SJCRH30 (cell line): ENCODE data around the gene DCK. TPM values are rescaled to one million over a fixed set of nuclear protein-coding genes. Genes with fewer than 3 reads are reported as not detected.

Source experiments
- DNase-seq, 2 experiments: peaks; one replicate each; pipeline ENCODE4 v3.0.0-alpha.2; 2015 to 2020
- H3K27ac ChIP-seq: fragments of 250-450 bp; sonication (Bioruptor Pico); 2 replicates; pipeline ENCODE4 v1.5.1; 2020; ENCODE audit warnings: mild to moderate bottlenecking, moderate library complexity
- H3K27me3 ChIP-seq: fragments of 250-450 bp; sonication (Bioruptor Pico); 2 replicates; pipeline ENCODE4 v1.5.1; 2020; ENCODE audit warnings: mild to moderate bottlenecking, moderate library complexity
- H3K36me3 ChIP-seq: fragments of 250-450 bp; sonication (Bioruptor Pico); 2 replicates; pipeline ENCODE4 v1.5.1; 2020; ENCODE audit warnings: mild to moderate bottlenecking, moderate library complexity
- H3K4me1 ChIP-seq: fragments of 250-450 bp; sonication (Bioruptor Pico); 2 replicates; pipeline ENCODE4 v1.5.1; 2020; ENCODE audit warnings: mild to moderate bottlenecking, moderate library complexity
- H3K4me3 ChIP-seq: fragments of 250-450 bp; sonication (Bioruptor Pico); 2 replicates; pipeline ENCODE4 v1.5.1; 2020; ENCODE audit warnings: mild to moderate bottlenecking, moderate library complexity
- H3K9me3 ChIP-seq: fragments of 250-450 bp; sonication (Bioruptor Pico); replicated peaks from 2 replicates; pipeline ENCODE4 v1.5.1; 2020; ENCODE audit warnings: mild to moderate bottlenecking, moderate library complexity
- total RNA-seq: library from RNA; depleted of rRNA; stranded (reverse); fragments of >200 nt; shearing (Covaris generic); gene quantifications from 2 replicates; pipeline ENCODE4 v1.2.3, GENCODE V29; 2014; rRNA removed

The DCK gene
- 50.5 and 61.0 TPM in 2 replicates for total RNA-seq

DNA sequence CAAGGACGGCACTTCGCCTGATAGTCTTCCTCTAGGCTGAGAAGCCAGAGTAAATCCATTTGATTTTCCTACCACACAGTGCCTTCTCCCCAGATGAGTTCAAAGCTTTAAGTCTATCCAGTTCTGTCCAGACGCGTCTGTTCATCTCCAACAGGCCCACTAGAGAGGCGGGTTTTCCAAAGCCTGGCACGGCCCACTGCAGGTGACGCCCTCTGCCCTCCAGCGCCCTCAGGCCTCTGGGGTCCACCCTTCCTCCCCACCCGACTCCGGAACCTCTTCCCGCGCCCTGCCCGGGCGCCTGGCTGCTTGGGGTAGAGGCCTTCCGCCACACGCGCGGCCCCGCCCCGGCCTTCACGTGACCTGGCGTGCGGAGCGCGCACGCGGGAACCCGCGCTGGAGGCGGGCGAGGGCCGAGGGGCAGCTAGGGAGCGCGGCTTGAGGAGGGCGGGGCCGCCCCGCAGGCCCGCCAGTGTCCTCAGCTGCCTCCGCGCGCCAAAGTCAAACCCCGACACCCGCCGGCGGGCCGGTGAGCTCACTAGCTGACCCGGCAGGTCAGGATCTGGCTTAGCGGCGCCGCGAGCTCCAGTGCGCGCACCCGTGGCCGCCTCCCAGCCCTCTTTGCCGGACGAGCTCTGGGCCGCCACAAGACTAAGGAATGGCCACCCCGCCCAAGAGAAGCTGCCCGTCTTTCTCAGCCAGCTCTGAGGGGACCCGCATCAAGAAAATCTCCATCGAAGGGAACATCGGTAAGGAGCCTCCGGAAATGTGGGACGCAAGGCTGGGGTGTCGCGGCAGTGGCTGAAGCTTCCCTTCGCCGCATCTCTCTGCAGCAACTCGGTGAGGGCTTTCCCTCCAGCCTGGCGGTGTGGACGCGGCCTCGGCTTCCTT is at the start of gene DCK:
Gene DCK (plus strand): TSS at position 469 of the 888 bp plus-strand sequence. CDS start 187 bp downstream, at position 656.
- peaks cover 13% of the 10 kb centered on the region for H3K36me3 ChIP-seq
- no peaks in the 10 kb centered on the region for H3K27me3 ChIP-seq
- H3K9me3 ChIP-seq: 0 out of 2 replicates have a peak, but pooled peaks cover 6% of the 10 kb centered on the region
- peak; percentile 94 to 95 for DNase-seq
- peak within 1 kb of the TSS; percentile 88 for H3K27ac ChIP-seq
- peak within 1 kb of the TSS; percentile 79 for H3K4me3 ChIP-seq
- no peaks in the 10 kb centered on the region; the same call in 1 of the 2 replicates for H3K4me1 ChIP-seq

DNA sequence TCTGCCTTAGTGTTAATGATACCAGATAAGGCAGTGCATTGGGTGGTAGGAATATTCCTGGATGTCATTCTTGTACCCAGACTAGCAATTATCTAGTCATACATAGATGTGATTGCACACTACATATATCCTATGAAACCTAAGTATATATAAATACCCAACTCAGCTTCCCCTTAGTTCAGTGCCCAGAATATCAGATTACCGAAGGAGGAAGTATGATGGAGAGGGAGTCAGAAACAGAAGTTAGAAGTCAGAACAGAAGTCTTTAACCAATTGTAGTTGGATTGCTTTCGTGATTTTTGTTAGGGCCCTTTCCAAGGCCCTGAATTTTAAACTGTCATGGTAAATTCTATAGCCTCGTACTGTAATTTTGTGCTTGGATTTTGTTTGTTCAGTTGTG is 48.4 kb upstream of the DCK start:
- Histone ChIP-seq H3K4me3 (no peak overlapping the region), H3K9me3 (no peaks in the 10 kb centered on the region), H3K27ac (no peak overlapping the region), H3K27me3 (no peaks in the 10 kb centered on the region), H3K36me3 (peaks cover 3% of the 10 kb centered on the region), H3K4me1 (no peaks in the 10 kb centered on the region)
- DNase-seq: peak in 1 of 2 experiments; percentile 6

DNA sequence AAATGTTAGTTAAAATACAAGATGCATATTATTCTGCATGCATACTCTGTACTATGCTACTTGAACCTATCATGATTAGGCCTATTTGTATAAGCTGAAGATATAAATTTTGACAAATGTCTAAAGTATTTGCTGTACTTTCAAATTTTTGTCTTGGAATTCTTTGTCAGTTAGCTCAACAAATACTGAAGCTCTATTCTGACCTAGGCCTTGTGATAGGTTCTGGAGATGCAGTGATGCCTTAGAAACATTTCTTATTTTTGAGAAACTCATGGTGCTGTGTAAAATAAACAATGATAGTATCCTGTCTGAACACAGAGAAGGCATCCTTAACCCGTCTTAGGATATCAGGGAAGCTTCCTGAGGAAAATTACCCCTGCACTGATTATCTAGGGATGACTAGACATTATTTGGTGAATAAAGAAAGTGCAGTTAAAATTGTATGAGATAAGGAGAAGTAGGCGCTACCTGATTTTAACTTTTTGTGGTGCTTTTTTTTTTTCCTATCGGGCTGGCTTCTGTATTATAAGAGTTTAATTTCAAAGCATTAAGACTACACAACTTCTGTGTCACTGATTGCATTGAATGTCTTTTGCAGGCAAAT is 47.9 kb upstream of the DCK start:
- no peaks in the 10 kb centered on the region for H3K4me1 ChIP-seq
- no peak overlapping the region for H3K27ac ChIP-seq
- no peak for DNase-seq

DNA sequence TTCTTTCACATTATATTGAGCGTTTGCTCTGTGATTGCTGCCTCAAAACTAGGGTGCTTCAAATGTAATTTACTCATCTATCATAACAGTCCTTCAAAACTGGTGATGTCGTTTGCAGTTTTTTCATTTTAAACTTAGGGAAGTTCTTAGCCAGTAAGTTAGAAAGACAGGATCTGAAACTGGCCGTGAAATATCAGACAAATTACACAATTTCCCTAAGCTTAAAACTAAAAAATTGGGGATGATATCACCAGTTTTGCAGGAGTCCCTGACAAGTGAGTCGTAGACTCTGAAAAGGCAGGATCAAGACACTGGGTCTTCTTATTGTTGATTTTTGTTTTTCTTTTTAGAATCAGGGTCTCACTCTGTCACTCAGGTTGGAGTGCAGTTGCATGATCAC is 46.5 kb upstream of the DCK start:
- H3K27me3 ChIP-seq: no peaks in the 10 kb centered on the region
- H3K4me1 ChIP-seq: no peaks in the 10 kb centered on the region
- no peaks in the 10 kb centered on the region for H3K9me3 ChIP-seq
- no peak overlapping the region for H3K27ac ChIP-seq
- DNase-seq: no peak
- H3K4me3 ChIP-seq: no peak overlapping the region
- H3K36me3 ChIP-seq: peaks cover 3% of the 10 kb centered on the region

More for the DNA sequence above, 47.9 kb upstream of the DCK start:
- H3K4me3 ChIP-seq: no peak overlapping the region
- no peaks in the 10 kb centered on the region for H3K27me3 ChIP-seq
- peaks cover 3% of the 10 kb centered on the region for H3K36me3 ChIP-seq
- H3K9me3 ChIP-seq: no peaks in the 10 kb centered on the region

DNA sequence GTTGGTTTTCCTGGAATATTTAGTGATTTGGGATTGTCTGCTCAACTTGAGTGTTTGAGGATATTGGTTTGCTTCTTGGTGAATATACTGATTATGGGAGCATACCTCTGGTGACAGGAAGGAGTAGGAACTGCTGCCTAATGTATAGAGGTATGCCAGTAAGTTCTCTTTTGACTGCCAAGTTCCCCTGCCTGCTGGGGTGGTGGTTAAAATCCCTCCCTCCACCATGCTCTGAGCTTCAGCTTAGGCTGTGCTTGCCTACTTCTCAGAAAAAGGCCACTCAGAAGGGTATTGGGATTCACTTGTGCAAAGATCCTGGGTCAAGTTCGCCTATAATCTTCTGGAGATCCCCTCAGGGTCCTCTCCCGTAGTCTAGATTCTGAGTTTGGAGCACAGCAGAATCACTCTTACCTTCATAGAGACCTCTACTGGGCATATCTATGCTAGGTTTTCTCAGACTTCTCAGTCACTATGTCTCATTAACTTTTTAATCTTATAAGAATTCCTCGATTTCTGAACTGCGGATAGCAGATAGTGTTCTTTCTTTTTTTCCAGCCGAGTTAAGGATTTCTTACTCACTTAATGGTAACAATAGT is 44.7 kb upstream of the DCK start:
- no peaks in the 10 kb centered on the region for H3K27me3 ChIP-seq
- H3K36me3 ChIP-seq: no peaks in the 10 kb centered on the region; the same call in 1 of the 2 replicates
- no peaks in the 10 kb centered on the region for H3K4me1 ChIP-seq
- no peak for DNase-seq
- no peaks in the 10 kb centered on the region for H3K9me3 ChIP-seq
- no peak overlapping the region for H3K27ac ChIP-seq
- H3K4me3 ChIP-seq: no peak overlapping the region

DNA sequence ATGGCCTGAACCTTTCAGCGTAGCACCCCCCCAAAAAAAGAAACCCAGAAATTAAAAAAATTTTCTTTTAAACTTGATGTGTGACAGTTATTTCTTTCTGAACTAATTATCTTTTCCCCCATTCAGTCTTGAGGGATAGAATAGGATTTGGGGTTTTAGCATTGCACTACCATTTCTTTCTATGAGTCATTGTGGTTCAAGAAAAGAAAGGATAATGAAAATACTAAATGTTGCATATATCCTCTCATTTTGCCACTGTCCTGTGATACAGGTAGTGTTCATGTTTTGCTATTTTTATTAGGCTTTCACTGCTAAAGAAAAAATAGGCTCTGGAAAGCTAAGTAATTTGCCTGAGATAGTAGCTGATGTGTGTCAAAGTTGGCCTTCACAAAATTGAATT is 39.4 kb upstream of the DCK start:
- no peaks in the 10 kb centered on the region for H3K9me3 ChIP-seq
- no peak for DNase-seq
- H3K4me1 ChIP-seq: no peaks in the 10 kb centered on the region
- no peaks in the 10 kb centered on the region for H3K36me3 ChIP-seq
- no peaks in the 10 kb centered on the region for H3K27me3 ChIP-seq
- no peak overlapping the region for H3K4me3 ChIP-seq
- H3K27ac ChIP-seq: no peak overlapping the region

DNA sequence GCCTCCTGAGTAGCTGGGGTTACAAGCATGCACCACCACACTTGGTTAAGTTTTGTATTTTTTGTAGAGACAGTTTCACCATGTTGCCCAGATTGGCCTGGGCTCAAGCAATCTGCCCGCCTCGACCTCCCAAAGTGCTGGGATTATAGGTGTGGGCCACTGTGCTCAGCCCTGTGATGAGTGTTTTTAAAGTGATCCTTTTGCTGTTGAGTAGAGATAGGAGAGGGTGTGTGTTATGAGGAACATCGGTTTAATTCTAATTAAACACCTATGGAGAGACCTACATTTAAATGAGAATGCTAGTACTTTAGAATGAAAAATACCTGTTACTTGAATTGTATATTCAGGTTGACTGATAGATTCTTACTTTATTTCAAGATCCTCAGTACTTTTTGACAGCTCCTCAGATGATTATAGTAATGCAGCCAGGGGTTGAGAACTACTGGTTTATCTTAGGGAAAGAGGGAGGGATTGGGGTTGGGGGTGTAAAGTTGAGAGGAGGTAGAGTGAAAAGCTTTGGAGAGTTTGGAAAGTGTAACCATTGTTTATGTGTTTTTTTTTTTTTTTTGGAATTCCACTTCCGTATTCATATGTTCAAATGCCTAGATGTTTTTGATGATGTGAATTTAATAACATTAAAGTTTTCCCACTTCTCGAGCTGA is 36.8 kb upstream of the DCK start:
- Histone ChIP-seq H3K27me3 (no peaks in the 10 kb centered on the region), H3K4me1 (no peaks in the 10 kb centered on the region), H3K9me3 (no peaks in the 10 kb centered on the region), H3K4me3 (no peak overlapping the region), H3K36me3 (peaks cover 15% of the 10 kb centered on the region; the same call in 1 of the 2 replicates), H3K27ac (no peak overlapping the region)
- DNase-seq: no peak

DNA sequence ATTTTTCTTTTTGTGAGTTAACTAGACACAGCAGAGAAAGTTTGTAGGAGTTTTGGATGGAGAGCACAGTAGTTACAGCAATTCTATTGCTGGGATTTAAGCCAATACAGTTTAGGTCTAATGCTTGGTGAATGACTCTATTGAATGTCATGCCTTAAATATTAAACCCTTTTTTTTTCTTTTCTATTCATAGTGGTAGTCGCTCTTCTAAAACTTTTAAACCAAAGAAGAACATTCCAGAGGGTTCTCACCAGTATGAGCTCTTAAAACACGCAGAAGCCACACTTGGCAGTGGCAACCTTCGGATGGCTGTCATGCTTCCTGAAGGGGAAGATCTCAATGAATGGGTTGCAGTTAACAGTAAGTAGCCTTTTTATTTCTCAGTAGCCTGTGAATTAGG is 34.8 kb upstream of the DCK start:
- Histone ChIP-seq H3K27me3 (no peaks in the 10 kb centered on the region), H3K4me3 (no peak overlapping the region), H3K27ac (no peak overlapping the region), H3K36me3 (peaks cover 19% of the 10 kb centered on the region; the same call in 1 of the 2 replicates), H3K4me1 (no peaks in the 10 kb centered on the region), H3K9me3 (no peaks in the 10 kb centered on the region)
- DNase-seq: no peak

DNA sequence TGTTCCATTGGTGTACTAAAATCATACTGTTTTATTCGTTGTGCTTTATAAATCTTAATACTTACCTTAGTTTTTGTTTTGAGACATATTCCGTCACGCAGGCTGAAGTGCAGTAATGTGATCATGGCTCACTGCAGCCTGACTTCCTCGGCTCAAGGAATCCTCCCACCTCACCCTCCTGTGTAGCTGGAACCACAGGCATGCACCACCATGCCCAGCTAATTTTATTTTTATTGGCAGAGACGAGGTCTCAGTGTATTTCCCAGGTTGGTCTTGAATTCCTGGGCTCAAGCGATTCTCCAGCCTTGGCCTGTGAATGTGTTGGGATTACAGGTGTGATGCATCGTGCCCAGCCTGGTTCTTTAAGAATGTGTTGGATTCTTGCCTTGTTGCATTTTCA is 24.4 kb upstream of the DCK start:
- no peak for DNase-seq

DNA sequence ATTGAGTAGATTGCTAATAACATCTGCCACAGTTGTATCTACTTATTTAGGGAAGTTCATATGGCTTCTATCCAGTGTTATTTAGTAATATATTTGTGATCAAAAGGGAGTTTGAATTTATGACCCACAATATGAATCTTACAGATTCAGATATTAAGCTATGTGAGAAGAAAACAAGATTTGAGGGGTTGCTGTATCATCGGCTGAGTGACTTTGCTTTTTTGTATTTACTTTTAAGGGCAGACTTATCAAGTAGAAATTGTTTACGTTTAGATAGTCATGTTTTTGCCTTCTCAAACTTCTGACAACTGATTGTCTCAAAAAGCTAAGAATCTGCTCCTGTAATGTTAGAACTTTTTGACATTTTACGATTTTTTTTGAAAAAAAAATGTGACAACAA is 17.2 kb upstream of the DCK start:
- H3K27ac ChIP-seq: no peak overlapping the region
- no peaks in the 10 kb centered on the region for H3K9me3 ChIP-seq
- H3K4me1 ChIP-seq: no peaks in the 10 kb centered on the region
- H3K36me3 ChIP-seq: peaks cover 8% of the 10 kb centered on the region
- DNase-seq: no peak
- H3K27me3 ChIP-seq: no peaks in the 10 kb centered on the region
- H3K4me3 ChIP-seq: no peak overlapping the region

More for the DNA sequence above, 24.4 kb upstream of the DCK start:
- H3K27ac ChIP-seq: no peak overlapping the region
- no peaks in the 10 kb centered on the region for H3K4me1 ChIP-seq
- H3K9me3 ChIP-seq: no peaks in the 10 kb centered on the region
- H3K4me3 ChIP-seq: no peak overlapping the region
- no peaks in the 10 kb centered on the region for H3K27me3 ChIP-seq
- peaks cover 19% of the 10 kb centered on the region for H3K36me3 ChIP-seq

DNA sequence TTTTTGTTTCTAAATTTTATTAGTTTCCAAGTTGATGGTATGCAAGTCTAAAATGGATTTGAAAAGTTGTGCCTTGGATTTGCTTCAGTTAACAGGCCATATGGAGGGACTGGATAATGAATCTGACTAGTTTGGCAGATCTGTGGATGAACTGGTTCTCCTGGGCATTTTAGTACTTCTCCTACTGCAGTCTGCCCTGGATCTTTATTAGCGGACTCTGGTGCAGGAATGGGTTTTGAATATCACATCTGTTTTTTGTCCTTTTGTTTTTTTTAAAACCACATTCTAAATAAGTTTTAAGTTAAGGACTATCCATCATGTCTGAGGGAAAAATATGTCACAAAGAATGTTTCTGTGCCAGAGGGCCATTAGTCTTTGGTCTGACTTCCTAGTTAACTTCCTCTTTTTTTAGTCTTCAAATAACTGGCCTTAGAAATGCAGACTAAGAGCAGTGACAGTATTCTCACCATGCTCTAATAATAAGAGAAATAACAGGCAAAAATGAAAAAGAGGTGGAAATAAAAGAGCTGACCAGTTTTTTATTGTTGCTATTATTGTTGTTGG is 13.9 kb upstream of the DCK start:
- DNase-seq: no peak
- no peaks in the 10 kb centered on the region for H3K27me3 ChIP-seq
- no peaks in the 10 kb centered on the region for H3K9me3 ChIP-seq
- no peak overlapping the region for H3K4me3 ChIP-seq
- H3K36me3 ChIP-seq: peaks cover 3% of the 10 kb centered on the region
- H3K27ac ChIP-seq: no peak overlapping the region
- no peaks in the 10 kb centered on the region for H3K4me1 ChIP-seq

DNA sequence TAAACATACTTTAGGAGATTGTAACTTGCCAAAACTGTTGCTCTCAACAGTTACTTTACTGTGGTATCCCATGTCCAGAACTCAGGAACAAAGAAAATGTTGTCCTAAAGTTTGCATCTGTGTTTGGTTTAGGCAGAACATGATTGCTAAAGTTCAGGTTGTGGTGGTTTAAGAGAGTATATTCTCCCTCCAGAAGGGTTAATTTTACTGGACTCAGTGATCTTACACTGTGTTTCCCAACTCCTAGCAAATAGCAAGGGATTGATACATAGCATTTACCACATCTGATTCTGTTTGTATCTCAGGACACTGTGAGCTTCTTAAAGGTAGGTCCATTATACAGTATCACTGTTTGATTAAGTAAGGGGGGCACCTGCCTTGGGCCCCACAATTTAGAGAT is 13.3 kb upstream of the DCK start:
- Histone ChIP-seq H3K4me1 (no peaks in the 10 kb centered on the region), H3K27ac (no peak overlapping the region), H3K27me3 (no peaks in the 10 kb centered on the region), H3K4me3 (no peak overlapping the region), H3K9me3 (no peaks in the 10 kb centered on the region), H3K36me3 (peaks cover 2% of the 10 kb centered on the region)
- no peak for DNase-seq

DNA sequence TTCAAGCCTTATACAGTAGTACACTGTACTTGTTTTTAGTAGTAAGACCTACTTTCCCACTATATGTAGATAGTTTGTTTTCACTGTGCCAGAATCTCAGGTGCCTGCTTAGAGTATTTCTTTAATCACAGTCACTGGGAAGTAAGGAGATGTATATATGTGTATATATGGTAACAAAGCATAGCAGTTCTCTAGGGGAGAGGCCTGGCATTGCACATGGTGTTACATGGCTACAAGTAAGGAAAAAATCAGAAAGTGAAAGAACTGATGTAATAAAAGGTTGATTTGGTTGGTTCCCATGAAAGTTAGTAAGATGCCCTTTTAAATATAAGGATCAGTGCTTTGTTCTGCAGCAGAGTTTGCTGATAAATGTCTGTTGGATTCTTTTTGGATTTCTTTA is 9.3 kb upstream of the DCK start:
- no peak for DNase-seq
- Histone ChIP-seq H3K27me3 (no peaks in the 10 kb centered on the region), H3K36me3 (peaks cover 2% of the 10 kb centered on the region), H3K4me3 (no peak overlapping the region), H3K9me3 (no peaks in the 10 kb centered on the region), H3K27ac (no peak overlapping the region), H3K4me1 (no peaks in the 10 kb centered on the region)

DNA sequence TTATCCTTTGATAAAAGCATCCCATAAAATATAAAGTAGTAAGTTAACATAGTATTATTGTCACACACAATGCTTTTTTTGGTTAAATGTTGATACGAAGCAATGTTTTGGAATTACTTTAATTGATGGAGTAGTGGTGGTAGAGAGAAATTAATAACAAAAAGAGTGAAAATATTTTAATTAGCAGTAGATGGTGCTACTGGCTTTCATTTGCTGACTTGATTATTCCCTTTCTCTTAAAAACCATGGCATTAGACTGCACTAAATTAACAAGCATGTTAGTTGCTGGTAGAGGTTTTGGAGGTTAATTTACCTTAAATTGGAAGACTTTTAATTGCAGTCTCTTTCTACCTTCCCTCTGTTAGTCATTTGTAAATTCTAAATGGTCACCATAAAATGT is 8.9 kb upstream of the DCK start:
- H3K36me3 ChIP-seq: peaks cover 2% of the 10 kb centered on the region
- no peak for DNase-seq
- no peak overlapping the region for H3K4me3 ChIP-seq
- H3K9me3 ChIP-seq: no peaks in the 10 kb centered on the region
- no peak overlapping the region for H3K27ac ChIP-seq
- H3K4me1 ChIP-seq: no peaks in the 10 kb centered on the region
- no peaks in the 10 kb centered on the region for H3K27me3 ChIP-seq
